Stimulated activated CD4-positive, alpha-beta T cell treated with anti-CD3 and anti-CD28 coated beads, Interleukin-1b, Interleukin-23, amount 100 ng/mL, for 24 hours (primary cell): ENCODE data around the gene ZNF460.
"Not testable (repeated sequence)": the region's sequence is repeated elsewhere in the genome, so short reads cannot be mapped to it uniquely, and the experiment has no call there.

Source experiments
- DNase-seq, 4 experiments: peaks; one replicate each; pipeline ENCODE4 v3.0.0-alpha.2; 2020; ENCODE audit warnings: low read depth in 4 of 4, low spot score in 1 of 4

ZNF460 gene

GRCh38 chr19:57280165-57280961, at the start of gene ZNF460:
ZNF460 (plus strand) TSS chr19:57280485; CDS start chr19:57280807, 322 bp downstream.
- peak; percentile 87 to 95 (median 94) for DNase-seq

GRCh38 chr19:57231686-57232085, 48.6 kb upstream of the ZNF460 start:
- DNase-seq: no peak

GRCh38 chr19:57233207-57233606, 47.1 kb upstream of the ZNF460 start:
- DNase-seq: no peak

- DNase-seq: no peak
Measured at GRCh38 chr19:57239982-57240310, 40.3 kb upstream of the ZNF460 start.

- DNase-seq: peak; percentile 89 to 95 (median 92)
Measured at GRCh38 chr19:57240311-57241090, 39.8 kb upstream of the ZNF460 start, which contains the start of gene ZNF805. ZNF805 (plus strand) TSS chr19:57240632; CDS start chr19:57240892, 260 bp downstream.

GRCh38 chr19:57241176-57241575, 39.1 kb upstream of the ZNF460 start:
- no peak for DNase-seq

GRCh38 chr19:57242821-57243220, 37.5 kb upstream of the ZNF460 start:
- DNase-seq: no peak

GRCh38 chr19:57244513-57244912, 35.8 kb upstream of the ZNF460 start:
- no peak for DNase-seq

- no peak for DNase-seq
Measured at GRCh38 chr19:57245066-57245465, 35.2 kb upstream of the ZNF460 start.

- DNase-seq: no peak
Measured at GRCh38 chr19:57245959-57246358, 34.3 kb upstream of the ZNF460 start.

GRCh38 chr19:57248646-57249045, 31.6 kb upstream of the ZNF460 start:
- DNase-seq: no peak

GRCh38 chr19:57249329-57249728, 31.0 kb upstream of the ZNF460 start:
- DNase-seq: no peak

- DNase-seq: not testable (repeated sequence)
Measured at GRCh38 chr19:57253767-57254166, 26.5 kb upstream of the ZNF460 start.

- DNase-seq: no peak
Measured at GRCh38 chr19:57262044-57262443, 18.2 kb upstream of the ZNF460 start.

GRCh38 chr19:57263244-57263741, 17.0 kb upstream of the ZNF460 start:
- no peak for DNase-seq

GRCh38 chr19:57267291-57267690, 13.0 kb upstream of the ZNF460 start:
- no peak for DNase-seq

- DNase-seq: no peak
Measured at GRCh38 chr19:57269515-57270250, 10.6 kb upstream of the ZNF460 start.

- no peak for DNase-seq
Measured at GRCh38 chr19:57271280-57271679, 9.0 kb upstream of the ZNF460 start.

- no peak for DNase-seq
Measured at GRCh38 chr19:57273014-57273413, 7.3 kb upstream of the ZNF460 start.

- DNase-seq: no peak
Measured at GRCh38 chr19:57276430-57276829, 3.9 kb upstream of the ZNF460 start.

- DNase-seq: not testable (repeated sequence)
Measured at GRCh38 chr19:57278481-57278880, 1.8 kb upstream of the ZNF460 start.
